Measurements from ENCODE around the gene UBE2D3.

GRCh38 chr4:102751941-102752340 lies 75.4 kb downstream of the UBE2D3 start:
- TF ChIP-seq EZH2phosphoT487 (IDR thresholded peaks at IDR 0.05; ENCODE audit: borderline replicate concordance, low read depth, low read length) = no peak
- TF ChIP-seq, protein P1, sequence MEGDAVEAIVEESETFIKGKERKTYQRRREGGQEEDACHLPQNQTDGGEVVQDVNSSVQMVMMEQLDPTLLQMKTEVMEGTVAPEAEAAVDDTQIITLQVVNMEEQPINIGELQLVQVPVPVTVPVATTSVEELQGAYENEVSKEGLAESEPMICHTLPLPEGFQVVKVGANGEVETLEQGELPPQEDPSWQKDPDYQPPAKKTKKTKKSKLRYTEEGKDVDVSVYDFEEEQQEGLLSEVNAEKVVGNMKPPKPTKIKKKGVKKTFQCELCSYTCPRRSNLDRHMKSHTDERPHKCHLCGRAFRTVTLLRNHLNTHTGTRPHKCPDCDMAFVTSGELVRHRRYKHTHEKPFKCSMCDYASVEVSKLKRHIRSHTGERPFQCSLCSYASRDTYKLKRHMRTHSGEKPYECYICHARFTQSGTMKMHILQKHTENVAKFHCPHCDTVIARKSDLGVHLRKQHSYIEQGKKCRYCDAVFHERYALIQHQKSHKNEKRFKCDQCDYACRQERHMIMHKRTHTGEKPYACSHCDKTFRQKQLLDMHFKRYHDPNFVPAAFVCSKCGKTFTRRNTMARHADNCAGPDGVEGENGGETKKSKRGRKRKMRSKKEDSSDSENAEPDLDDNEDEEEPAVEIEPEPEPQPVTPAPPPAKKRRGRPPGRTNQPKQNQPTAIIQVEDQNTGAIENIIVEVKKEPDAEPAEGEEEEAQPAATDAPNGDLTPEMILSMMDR (conservative IDR thresholded peaks at IDR 0.05; ENCODE audit: low read length) = no peak
